ENCODE data around the gene COL20A1. TPM values are rescaled to one million over a fixed set of nuclear protein-coding genes. Genes with fewer than 3 reads are reported as not detected.

COL20A1 gene
- total and polyA plus RNA-seq, 2 of the 13 experiments (the other 11 are each of a cell fraction or from before 2014, with no cell fraction given): not detected

DNA sequence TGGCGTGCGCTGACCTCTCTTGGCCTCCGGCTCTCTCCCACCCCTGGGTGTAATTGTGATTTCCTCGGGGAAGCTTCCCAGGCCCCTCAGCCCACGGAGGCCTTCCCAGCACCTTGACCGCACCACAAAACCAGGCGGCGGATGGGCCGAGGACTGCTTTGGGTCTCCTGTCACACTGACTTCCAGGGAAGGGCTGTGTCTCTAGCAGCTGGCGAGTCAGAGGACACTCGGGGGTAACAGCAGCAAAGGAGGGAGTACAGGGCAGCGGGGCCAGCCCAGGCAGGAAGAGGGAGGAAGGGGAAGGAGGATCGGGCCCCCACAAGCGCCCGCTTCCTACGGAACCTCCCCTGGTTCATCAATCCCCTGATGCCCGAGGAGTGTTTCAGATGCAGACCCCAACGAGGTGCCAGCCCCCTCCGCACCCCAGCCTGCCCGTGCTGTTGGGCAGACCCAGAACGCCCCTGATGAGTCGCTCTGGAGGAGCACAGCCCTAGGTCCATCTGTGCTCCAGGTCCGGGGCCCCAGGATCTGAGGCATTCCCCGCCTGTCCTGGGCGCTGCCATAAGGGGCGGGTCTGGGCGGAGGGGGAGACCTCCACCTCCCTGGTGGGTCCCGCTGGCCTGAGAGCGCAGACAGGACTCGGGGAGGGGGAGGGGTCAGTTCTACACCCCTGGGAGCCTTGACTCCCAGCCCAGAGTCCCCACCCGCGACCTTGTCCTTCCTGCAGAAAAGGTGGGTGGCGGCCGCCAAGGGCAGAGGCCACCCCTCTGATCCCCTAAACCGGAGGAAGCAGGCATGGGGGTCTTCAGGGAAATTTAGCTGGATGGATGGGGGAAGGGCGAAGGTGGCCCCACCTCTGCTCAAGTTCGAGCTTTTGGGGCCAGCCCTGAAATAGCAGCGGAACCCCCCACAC is 67.2 kb downstream of the COL20A1 start:
- Histone ChIP-seq H3K36me3 (replicated peaks in 1 of 2; ENCODE audit: control insufficient read depth in 1 of 2, insufficient read depth in 2 of 2, low read length in 2 of 2) (no peaks in the 10 kb centered on the region; a peak in 1 of 5 replicates), H3K27me3 (ENCODE audit: control insufficient read depth in 1 of 2, insufficient read depth in 2 of 2, low read length in 2 of 2) (peaks cover 22 to 58% of the 10 kb centered on the region in 2 experiments), H3K9ac (ENCODE audit: insufficient read depth, low read depth, low read length) (no peak overlapping the region), H3K4me3 (replicated peaks in 1 of 3; ENCODE audit: insufficient read depth in 1 of 3, low read depth in 2 of 3, low read length in 3 of 3) (no peak overlapping the region), H3K9me3 (ENCODE audit: low read length) (no peaks in the 10 kb centered on the region), H3K27ac (ENCODE audit: extremely low read length, insufficient read depth, low read length) (no peak overlapping the region), H2AFZ (ENCODE audit: low read length) (no peak overlapping the region), H3K4me1 (ENCODE audit: insufficient read depth, low read length) (peaks cover 32% of the 10 kb centered on the region), H3K4me2 (ENCODE audit: low read depth, low read length) (no peak overlapping the region), H3K79me2 (ENCODE audit: insufficient read depth, low read length) (no peaks in the 10 kb centered on the region), H4K20me1 (ENCODE audit: insufficient read depth, low read length) (peaks cover 7% of the 10 kb centered on the region; the same call in 1 of the 2 replicates)
- no TSS peak for BruUV-seq (replicated peaks)
- TF ChIP-seq ZMYM3 (CRISPR knock-in tag; IDR thresholded peaks at IDR 0.05): no peak
- TF ChIP-seq STAT5B (CRISPR knock-in tag; IDR thresholded peaks at IDR 0.05): no peak
- TF ChIP-seq ZNF292 (CRISPR knock-in tag; IDR thresholded peaks at IDR 0.05; ENCODE audit: borderline replicate concordance, low read depth): no peak
- no peak for TF ChIP-seq TBL1XR1 (IDR thresholded peaks at IDR 0.05; ENCODE audit: borderline replicate concordance, low read length, partially characterized antibody)
- no peak for TF ChIP-seq NR2C2 (CRISPR knock-in tag; IDR thresholded peaks at IDR 0.05; ENCODE audit: borderline replicate concordance)
- TF ChIP-seq, protein P1, sequence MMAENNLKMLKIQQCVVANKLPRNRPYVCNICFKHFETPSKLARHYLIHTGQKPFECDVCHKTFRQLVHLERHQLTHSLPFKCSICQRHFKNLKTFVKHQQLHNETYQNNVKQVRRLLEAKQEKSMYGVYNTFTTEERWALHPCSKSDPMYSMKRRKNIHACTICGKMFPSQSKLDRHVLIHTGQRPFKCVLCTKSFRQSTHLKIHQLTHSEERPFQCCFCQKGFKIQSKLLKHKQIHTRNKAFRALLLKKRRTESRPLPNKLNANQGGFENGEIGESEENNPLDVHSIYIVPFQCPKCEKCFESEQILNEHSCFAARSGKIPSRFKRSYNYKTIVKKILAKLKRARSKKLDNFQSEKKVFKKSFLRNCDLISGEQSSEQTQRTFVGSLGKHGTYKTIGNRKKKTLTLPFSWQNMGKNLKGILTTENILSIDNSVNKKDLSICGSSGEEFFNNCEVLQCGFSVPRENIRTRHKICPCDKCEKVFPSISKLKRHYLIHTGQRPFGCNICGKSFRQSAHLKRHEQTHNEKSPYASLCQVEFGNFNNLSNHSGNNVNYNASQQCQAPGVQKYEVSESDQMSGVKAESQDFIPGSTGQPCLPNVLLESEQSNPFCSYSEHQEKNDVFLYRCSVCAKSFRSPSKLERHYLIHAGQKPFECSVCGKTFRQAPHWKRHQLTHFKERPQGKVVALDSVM (CRISPR knock-in tag; IDR thresholded peaks at IDR 0.05): no peak
- TF ChIP-seq WIZ (CRISPR knock-in tag; IDR thresholded peaks at IDR 0.05): no peak
- TF ChIP-seq, protein P2, sequence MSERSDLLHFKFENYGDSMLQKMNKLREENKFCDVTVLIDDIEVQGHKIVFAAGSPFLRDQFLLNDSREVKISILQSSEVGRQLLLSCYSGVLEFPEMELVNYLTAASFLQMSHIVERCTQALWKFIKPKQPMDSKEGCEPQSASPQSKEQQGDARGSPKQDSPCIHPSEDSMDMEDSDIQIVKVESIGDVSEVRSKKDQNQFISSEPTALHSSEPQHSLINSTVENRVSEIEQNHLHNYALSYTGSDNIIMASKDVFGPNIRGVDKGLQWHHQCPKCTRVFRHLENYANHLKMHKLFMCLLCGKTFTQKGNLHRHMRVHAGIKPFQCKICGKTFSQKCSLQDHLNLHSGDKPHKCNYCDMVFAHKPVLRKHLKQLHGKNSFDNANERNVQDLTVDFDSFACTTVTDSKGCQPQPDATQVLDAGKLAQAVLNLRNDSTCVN (CRISPR knock-in tag; IDR thresholded peaks at IDR 0.05; ENCODE audit: borderline replicate concordance): no peak
- TF ChIP-seq KDM1A (CRISPR knock-in tag; IDR thresholded peaks at IDR 0.05): no peak
- ATAC-seq: no peak
- CTCF ChIA-PET (ENCODE audit: low intra/inter-chr PET ratio, low total read pairs): no interaction called here
- WGBS (ENCODE audit: low lambda C conversion rate): 60% methylated on average over 29 of the region's 38 CpGs
- POLR2A ChIA-PET: no interaction called here
- FAIRE-seq: no peak
- no peak for DNase-seq (ENCODE audit: low spot score)
- in situ Hi-C loops (cut with HindIII; ENCODE audit: extremely low pct_ligation_motif_present, low pct_unique_long_range_greater_than_20kb) (no loop called here), intact Hi-C loops (cut with micrococcal nuclease; ENCODE audit: unreplicated experiment) (no loop called here)
